ENCODE data around the gene TRIB2. TPM values are rescaled to one million over a fixed set of nuclear protein-coding genes. Genes with fewer than 3 reads are reported as not detected.

TRIB2 gene
- total and polyA plus RNA-seq, 2 of the 4 experiments (the other 2 are of a cell fraction) = 12.0 to 12.7 TPM

- Histone ChIP-seq H3K4me2 (ENCODE audit: low read depth, low read length) (no peak overlapping the region), H4K91ac (ENCODE audit: insufficient read depth, low read depth, low read length) (no peak overlapping the region), H2BK120ac (ENCODE audit: low read depth, low read length) (no peak overlapping the region), H3K4me1 (ENCODE audit: control insufficient read depth, insufficient read depth, low read length) (0 out of 2 replicates have a peak, but pooled peaks cover 1% of the 10 kb centered on the region), H3K9me3 (ENCODE audit: control insufficient read depth, insufficient read depth, low read length) (no peaks in the 10 kb centered on the region), H4K5ac (ENCODE audit: low read depth, low read length) (no peak overlapping the region), H4K8ac (ENCODE audit: low read depth in 2 of 2, low read length in 2 of 2) (no peak overlapping the region), H3K27me3 (ENCODE audit: control insufficient read depth, insufficient read depth, low read length) (no peaks in the 10 kb centered on the region), H3K18ac (ENCODE audit: low read depth, low read length) (no peak overlapping the region), H3K56ac (ENCODE audit: extremely low read depth, insufficient read depth, low read length) (no peak overlapping the region), H3K79me1 (ENCODE audit: low read depth in 1 of 2, low read length in 2 of 2) (no peaks in the 10 kb centered on the region), H2AK5ac (ENCODE audit: low read depth, low read length) (no peak overlapping the region), H3K4ac (ENCODE audit: low read depth, low read length) (no peak overlapping the region), H2AFZ (replicated peaks; ENCODE audit: low read length, poor library complexity) (no peak overlapping the region), H2AK9ac (replicated peaks; ENCODE audit: low read depth, low read length, poor library complexity) (no peak overlapping the region), H2BK5ac (ENCODE audit: low read depth, low read length, poor library complexity, severe bottlenecking) (no peak overlapping the region), H3K4me3 (ENCODE audit: insufficient read depth, low read depth, low read length) (no peak overlapping the region), H4K20me1 (ENCODE audit: insufficient read depth, low read length) (no peaks in the 10 kb centered on the region), H3K27ac (ENCODE audit: insufficient read depth, low read length) (no peak overlapping the region), H3K9me1 (ENCODE audit: insufficient read depth, low read length) (no peaks in the 10 kb centered on the region), H3K36me3 (ENCODE audit: control insufficient read depth, insufficient read depth, low read length) (no peaks in the 10 kb centered on the region), H3K14ac (replicated peaks; ENCODE audit: low read depth, low read length) (no peak overlapping the region), H3K9ac (ENCODE audit: low read depth, low read length) (no peak overlapping the region), H2BK15ac (ENCODE audit: low read depth, low read length) (no peak overlapping the region), H2BK20ac (ENCODE audit: low read depth, low read length) (no peak overlapping the region), H3K23ac (ENCODE audit: low read depth, low read length) (no peak overlapping the region)
- TF ChIP-seq BHLHE40 (IDR thresholded peaks at IDR 0.05; ENCODE audit: low read depth, low read length) (no peak), SMC3 (IDR thresholded peaks at IDR 0.05; ENCODE audit: low read depth, low read length) (no peak), FOS (IDR thresholded peaks at IDR 0.05; ENCODE audit: low read depth, low read length) (no peak)
- in situ Hi-C loops (cut with MboI; ENCODE audit: low sequenced_read_pairs) = no loop called here
- WGBS, 2 experiments (ENCODE audit: extremely low coverage in 2 of 2, insufficient read length in 1 of 2) = no CpG with 5 or more reads among the region's 2 CpGs
- CTCF ChIA-PET = no interaction called here
- dilution Hi-C loops (cut with HindIII; ENCODE audit: low sequenced_read_pairs, unreplicated experiment) = no loop called here
- BruUV-seq (replicated peaks) = no TSS peak
- POLR2A ChIA-PET (ENCODE audit: unreplicated experiment) = no interaction called here
- DNase-seq (peak; percentile 12), ATAC-seq (ENCODE audit: low read depth) (peak; percentile 62)
- intact Hi-C loops (cut with micrococcal nuclease) = no loop called here
These were observed 38.5 kb upstream of the TRIB2 start for GRCh38 chr2:12678186-12678585.
